HG02678 (cell line): Measurements from ENCODE around the gene SIGLEC5.

ENCODE experiments used
- ATAC-seq: cut with Tn5 transposase; IDR thresholded peaks from one replicate; pipeline ENCODE4 v1.9.1; 2021; ENCODE audit warnings: mild to moderate bottlenecking, moderate library complexity; ENCODE audit not compliant: unreplicated experiment

SIGLEC5 gene

GRCh38 chr19:51628153-51628939 lies 1.9 kb downstream of the SIGLEC5 start:
- no peak for ATAC-seq

DNA sequence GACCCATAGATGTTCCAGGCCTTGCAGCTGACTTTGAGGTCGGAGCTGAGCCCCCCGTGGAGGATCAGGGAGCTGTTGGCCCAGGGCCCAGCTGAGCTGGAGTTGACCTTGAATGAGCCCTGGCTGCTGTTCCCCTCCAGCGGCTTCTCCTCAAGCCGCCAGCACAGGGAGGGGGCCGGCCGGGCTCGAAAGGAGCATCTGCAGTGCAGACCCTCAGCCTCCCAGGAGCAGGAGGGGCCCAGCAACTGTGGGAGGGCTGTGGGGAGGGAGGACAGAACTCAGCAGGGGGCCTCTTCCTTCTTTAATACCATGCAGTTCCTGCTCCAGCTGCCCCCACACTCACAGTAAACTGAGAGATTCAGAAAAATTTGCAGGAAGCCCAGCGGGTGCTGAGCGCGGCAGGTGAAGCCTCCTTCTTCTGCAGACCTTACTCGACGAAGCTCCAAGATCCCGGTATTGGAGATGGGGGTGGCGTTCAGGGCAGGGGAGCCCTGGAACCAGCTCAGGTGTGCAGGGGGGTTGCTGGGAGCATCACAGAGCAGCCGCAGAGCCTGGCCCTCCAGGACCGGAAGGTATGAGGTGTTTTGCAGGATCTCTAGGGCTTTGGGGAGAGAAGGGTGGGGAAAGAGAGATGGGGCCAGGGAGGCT lies 2.6 kb downstream of the SIGLEC5 start:
- no peak for ATAC-seq

- ATAC-seq, result no peak
Observed at GRCh38 chr19:51626675-51627074, 3.5 kb downstream of the SIGLEC5 start.

- no peak for ATAC-seq
Observed at GRCh38 chr19:51621178-51621577, 9.0 kb downstream of the SIGLEC5 start.

DNA sequence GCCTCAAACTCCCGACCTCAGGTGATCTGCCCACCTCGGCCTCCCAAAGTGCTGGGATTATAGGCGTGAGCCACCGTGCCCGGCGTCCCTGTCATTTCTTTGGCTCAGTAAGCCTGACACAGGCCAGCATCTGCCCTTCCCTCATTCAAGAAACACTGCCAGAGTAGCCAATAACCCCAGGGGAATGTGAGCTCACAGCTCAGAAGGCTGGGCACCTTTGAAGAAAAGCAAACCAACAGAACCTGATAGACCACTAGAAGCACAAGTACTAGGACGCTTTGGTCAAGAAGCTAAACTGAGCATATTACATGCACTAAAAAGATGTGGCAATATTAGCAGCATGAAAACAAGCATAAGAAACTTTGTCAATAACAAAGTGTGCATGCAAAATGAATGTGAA lies 14.2 kb downstream of the SIGLEC5 start:
- no peak for ATAC-seq

- no peak for ATAC-seq
Observed at GRCh38 chr19:51614789-51615188, 15.4 kb downstream of the SIGLEC5 start.

DNA sequence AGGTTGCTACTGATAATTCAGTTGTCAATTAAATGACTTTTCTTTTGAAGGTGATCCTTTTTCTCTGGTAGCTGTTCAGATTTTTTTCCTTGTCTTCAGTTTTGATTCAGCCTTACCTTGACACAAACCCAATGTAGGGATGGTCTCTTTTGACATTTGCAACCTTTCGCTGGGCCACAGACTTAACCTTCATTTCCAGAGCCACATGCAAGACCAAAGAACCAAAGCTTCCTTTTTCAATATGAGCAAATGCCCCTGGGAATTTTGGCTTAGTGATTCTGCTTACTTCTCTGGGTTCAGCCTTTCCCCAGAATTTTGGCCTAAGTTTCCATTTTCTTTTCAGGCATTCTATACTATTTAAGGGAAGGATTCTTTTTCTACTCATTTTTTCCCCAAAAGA lies 19.6 kb downstream of the SIGLEC5 start:
- ATAC-seq, result no peak

DNA sequence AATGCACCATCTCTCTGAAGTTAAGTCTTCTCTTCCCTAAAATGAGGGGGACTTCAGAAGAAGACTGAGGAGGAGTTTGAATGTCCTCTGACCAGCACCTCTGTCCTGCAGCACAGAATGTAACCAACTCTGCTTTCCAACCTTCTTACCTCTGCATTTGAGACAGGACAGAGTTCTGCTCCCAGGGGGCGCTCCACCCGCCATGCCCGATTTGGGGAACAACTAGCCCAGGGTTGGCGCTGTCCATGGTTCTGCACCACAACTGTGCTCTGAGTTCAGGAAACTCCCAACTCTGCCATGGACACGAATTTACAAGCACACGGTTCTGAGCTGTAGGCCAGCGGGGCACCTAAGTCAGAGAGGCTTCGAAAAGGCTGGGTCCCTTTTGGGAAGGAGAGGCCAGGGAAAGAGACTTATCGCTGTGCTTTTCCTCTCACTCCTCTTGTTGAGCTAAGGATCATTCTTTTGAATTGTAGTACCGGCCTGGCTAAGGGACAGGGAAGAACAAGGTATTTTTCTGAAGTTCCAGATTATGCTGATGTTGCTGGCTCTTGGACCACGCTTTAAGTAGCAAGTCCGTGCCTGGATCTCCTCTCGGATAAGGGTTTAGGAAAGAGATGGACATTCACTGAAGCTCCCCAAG lies 22.2 kb downstream of the SIGLEC5 start:
- ATAC-seq, result no peak

GRCh38 chr19:51607077-51607476 lies 23.1 kb downstream of the SIGLEC5 start:
- peak; percentile 95 for ATAC-seq

- ATAC-seq, result no peak
Observed at GRCh38 chr19:51602189-51602854, 27.9 kb downstream of the SIGLEC5 start.

- no peak for ATAC-seq
Observed at GRCh38 chr19:51600940-51601580, 29.1 kb downstream of the SIGLEC5 start.

DNA sequence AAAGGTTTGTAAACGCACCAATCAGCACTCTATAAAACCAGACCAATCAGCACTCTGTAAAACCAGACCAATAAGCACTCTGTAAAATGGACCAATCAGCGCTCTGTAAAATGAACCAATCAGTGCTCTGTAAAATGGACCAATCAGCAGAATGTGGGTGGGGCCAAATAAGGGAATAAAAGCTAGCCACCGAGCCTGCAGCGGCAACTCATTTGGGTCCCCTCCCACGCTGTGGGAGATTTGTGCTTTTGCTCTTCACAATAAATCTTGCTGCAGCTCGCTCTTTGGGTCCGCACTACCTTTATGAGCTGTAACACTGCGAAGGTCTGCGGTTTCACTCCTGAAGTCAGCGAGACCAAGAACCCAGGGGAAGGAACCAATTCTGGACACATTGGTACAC lies 31.1 kb downstream of the SIGLEC5 start:
- no peak for ATAC-seq

- no peak for ATAC-seq
Observed at GRCh38 chr19:51598159-51598915, 31.9 kb downstream of the SIGLEC5 start.

- no peak for ATAC-seq
Observed at GRCh38 chr19:51595190-51596175, 34.7 kb downstream of the SIGLEC5 start.

DNA sequence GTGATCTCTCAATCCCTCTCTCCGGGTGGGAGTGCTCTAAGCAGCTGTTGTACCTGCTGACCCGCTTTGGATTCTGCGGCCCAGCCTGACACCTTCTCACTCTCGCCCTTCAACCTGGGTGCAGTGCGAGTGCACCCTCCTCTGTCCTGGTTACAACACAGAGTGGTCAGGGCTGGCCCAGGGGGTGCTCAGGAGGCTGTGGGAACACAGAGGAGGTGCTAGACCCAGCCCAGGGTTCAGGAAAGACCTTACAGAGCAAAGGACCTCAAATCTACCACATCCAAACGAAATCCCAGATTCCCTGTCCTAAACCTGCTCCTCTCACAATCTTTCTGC lies 35.5 kb downstream of the SIGLEC5 start:
- no peak for ATAC-seq

DNA sequence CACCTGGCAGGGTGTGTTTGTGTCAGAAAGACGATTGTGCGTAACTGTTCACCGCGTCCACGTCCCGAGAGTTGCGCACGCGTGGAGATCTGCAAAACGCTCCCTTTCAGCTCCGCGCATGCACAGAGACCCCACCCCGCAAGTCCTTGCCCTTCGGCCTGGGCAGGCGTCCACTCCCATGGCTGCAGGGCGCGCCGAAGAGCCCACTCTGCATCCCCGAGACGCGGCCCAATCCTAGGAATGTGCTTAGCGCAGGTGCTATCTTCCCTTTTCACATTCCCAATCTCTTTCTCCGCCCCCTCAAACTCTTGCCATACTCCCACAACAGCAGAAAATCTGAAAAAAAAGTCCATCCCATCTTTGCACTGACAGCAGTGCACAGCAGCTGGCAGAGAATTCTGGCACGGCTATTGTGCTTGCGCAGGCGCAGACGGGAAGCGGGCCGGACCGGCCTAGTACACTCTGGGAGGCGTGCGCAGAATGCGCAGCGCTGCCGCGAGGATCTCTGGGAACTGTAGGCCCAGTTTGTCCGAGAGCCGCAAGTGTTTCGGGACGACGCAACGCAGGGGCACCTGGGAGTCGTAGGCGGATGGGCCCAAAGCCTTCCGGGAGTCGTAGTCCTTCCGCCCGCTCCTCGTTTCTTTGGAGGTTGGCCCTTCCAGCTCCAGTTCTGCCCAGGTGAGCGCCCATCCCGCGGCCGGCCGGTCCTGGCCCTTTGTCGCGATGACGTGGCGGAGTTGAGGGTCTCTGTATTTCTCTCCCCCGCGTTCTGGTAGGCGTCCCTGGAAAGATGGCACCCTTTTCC lies 36.0 kb downstream of the SIGLEC5 start:
- peak; percentile 100 for ATAC-seq

GRCh38 chr19:51593138-51593890 lies 36.9 kb downstream of the SIGLEC5 start:
- no peak for ATAC-seq

DNA sequence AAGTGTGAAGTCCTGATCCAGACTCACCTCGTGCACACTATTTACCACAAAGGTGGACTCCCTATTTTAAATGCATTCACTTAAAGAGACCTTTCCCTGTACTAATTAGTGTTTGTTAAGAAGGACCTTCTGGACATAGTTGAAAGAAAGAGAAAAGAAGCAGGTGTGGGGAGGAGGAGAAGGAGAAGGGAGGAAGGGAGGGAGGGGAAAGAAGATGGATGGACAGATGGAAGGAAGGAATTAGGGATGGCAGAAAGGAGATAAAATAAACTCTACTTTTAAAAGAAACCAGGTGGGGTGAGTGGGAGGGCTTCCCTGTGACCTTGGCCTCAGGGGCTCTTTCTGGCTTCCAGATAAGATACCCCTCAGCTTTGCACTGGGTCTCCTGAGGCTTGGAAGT lies 37.7 kb downstream of the SIGLEC5 start:
- no peak for ATAC-seq
